GM12873 (cell line): ENCODE results near the gene S1PR5.

Experiments
- CTCF ChIP-seq: IDR thresholded peaks from 2 replicates; pipeline ENCODE4 v1.5.1; 2012; ENCODE audit warnings: low read depth, mild to moderate bottlenecking, moderate library complexity, low read length, control low read depth; ENCODE audit not compliant: insufficient read depth; ENCODE audit errors: missing control alignments

S1PR5 gene

GRCh38 chr19:10468133-10468532 is 49.1 kb downstream of the S1PR5 start:
- TF ChIP-seq CTCF, result no peak

GRCh38 chr19:10467104-10467706 is 50.0 kb downstream of the S1PR5 start:
- TF ChIP-seq CTCF, result no peak

- no peak for TF ChIP-seq CTCF
These were observed 52.8 kb downstream of the S1PR5 start for GRCh38 chr19:10464456-10464855.
